GM21717 (cell line): Measurements from ENCODE around the gene APOBR.
"Not testable (repeated sequence)": the region's sequence is repeated elsewhere in the genome, so short reads cannot be mapped to it uniquely, and the experiment has no call there.

Experiments
- ATAC-seq: cut with Tn5 transposase; IDR thresholded peaks from one replicate; pipeline ENCODE4 v1.9.1; 2021; ENCODE audit warnings: mild to moderate bottlenecking, moderate library complexity; ENCODE audit not compliant: unreplicated experiment

Gene APOBR

DNA sequence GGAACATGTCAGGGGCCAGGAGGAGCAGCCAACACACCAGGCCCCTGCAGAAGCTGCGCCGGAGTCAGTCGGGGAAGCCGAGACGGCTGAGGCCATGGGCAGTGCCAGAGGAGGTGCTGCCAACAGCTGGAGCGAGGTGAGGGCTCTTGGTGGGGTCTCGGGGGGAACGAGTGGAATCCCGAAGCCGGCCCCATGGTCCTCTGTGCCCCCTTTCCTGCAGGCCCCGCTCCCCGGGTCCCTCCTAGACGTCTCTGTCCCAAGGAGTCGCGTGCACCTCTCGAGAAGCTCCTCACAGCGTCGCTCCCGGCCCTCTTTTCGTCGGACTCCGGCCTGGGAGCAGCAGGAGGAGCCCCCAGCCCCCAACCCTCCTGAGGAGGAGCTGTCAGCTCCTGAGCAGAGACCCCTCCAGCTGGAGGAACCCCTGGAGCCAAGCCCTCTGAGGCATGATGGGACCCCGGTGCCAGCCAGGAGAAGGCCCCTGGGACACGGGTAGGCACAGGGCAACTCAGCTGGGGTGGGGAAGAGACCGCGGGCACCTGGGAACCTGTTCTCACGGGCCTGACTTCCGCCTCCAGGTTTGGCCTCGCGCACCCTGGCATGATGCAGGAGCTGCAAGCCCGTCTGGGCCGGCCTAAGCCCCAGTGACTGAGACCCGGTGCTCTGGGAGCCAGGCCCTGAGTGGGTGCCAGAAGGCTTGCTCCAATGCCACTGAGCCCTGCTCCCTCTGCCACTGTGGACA is 3.6 kb downstream of the APOBR start:
- no peak for ATAC-seq

- no peak for ATAC-seq
Observed at GRCh38 chr16:28498666-28499381, 4.4 kb downstream of the APOBR start.

GRCh38 chr16:28499854-28500253 is 5.4 kb downstream of the APOBR start:
- no peak for ATAC-seq

GRCh38 chr16:28500476-28501180 is 6.2 kb downstream of the APOBR start:
- ATAC-seq, result not testable (repeated sequence)

DNA sequence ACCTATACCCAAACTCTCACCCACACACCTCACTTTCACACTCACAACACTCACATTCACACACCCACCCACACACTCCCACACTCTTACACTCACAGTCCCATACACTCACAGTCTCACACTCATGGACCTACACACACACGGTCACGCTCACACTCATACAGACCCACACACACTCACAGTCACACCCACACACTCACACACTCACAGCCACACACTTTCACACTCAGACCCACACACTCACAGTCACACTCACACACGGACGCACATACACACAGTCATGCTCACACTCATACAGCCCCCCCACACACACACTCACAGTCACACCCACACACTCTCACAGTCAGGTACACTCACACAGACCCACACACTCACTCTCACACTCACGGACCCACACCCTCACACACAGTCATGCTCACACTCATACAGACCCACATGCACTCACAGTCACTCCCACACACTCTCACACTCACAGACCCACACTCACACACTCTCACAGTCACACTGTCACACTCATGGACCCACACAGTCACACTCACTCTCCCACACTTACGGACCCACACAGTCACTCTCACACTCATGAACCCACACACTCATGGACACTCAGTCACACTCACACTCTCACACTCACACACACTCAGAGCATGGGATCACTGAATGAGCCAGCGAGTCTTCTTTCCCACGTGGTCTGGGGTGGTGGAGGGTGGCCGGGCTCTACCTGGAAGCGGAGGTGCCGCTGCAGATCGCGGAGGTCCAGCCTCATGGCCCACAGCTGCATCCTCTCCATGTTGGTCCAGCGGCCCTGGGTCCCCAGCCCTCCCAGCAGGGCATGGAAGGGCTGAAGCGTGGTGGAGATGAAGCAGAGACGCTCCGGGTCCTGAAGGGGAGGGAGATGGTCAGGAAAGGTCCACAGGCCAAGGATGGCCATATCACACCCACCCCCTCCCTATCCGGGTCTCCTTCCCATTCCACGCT is 7.1 kb downstream of the APOBR start:
- no peak for ATAC-seq

- no peak for ATAC-seq
Observed at GRCh38 chr16:28502290-28502689, 7.8 kb downstream of the APOBR start.

GRCh38 chr16:28503470-28504259 is 9.2 kb downstream of the APOBR start:
- ATAC-seq, result no peak

DNA sequence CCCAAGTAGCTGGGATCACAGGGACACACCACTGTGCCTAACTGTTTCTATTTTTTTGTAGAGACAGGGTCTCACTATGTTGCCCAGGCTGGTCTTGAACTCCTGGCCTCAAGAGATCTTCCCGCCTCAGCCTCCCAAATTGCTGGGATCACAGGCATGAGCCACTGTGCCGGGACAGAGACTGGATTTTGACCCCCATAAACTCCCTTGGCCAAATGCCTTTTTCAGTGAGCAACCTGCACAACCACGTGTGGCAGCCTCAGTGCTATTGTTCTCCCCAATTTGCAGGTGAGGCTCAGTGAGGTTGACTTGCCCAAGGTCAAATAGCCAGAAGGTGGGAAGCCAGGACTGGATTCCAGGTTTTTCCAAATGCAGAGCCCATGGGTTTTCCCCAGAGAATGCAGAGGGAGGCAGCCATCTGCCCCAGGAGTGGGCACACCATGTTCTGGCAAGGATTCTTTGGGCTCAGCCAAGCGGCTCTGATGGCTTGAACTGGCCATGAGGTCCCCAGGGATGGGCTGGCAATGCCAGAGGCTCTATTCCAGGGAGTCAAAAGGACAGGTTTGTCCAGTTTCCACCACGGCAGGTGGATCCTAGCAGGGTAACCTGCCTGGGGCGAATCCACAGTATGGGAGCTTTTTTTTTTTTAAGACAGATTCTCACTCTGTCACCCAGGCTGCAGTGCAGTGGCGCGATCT is 10.4 kb downstream of the APOBR start:
- ATAC-seq, result no peak

GRCh38 chr16:28505489-28506137 is 11.2 kb downstream of the APOBR start:
- no peak for ATAC-seq

- no peak for ATAC-seq
Observed at GRCh38 chr16:28511031-28511430, 16.6 kb downstream of the APOBR start.

GRCh38 chr16:28511801-28512789 is 17.7 kb downstream of the APOBR start:
- no peak for ATAC-seq

DNA sequence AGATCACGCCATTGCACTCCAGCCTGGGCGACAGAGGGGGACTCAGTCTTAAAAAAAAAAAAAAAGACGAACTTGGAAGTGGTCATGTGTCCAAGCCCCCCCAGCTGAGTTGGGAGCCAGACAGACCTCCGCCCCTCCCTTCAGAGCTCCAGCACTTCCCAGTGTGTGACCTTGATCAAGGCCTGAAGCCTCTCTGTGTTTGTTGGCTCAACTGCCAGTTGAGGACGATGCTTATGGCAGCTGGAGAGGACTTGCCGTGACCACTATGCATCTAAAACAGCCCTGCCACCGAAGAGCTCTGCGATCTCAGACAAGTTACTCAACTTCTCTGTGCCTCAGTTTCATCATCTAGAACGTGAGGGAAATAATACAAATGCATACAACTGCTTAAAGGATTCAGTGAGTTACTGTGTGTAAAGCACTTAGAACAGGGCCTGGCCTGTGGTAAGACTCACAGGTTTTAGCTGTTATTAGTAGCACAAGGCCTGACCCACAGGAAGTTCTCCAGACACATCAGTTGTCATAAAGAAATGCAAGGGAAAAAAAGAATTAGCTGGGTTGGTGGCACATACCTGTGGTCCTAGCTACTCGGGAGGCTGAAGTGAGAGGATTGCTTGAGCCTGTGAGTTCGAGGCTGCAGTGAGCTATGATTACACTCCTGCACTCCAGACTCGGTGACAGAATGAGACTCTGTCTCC is 19.2 kb downstream of the APOBR start:
- no peak for ATAC-seq

DNA sequence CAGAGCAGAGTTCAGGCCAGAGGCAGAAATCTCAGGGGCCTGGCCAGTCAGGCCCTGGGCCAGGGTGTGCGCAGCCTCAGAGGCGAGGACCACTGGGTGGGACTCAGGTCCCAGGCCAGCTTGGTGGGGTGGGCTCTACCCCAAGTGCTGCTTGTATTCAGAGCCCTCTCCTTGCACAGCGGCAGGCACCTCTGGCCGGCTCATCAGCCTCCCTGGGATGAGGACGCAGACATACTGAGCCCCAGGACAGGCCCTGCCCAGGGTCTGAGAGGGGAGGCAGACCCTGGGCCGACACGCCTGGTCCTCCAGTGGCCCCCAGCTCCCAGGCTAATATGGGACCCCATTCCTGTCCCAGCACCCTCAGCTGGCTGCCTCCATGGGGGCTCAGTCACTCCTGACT is 19.8 kb downstream of the APOBR start:
- no peak for ATAC-seq

- no peak for ATAC-seq
Observed at GRCh38 chr16:28520672-28521071, 26.2 kb downstream of the APOBR start.

DNA sequence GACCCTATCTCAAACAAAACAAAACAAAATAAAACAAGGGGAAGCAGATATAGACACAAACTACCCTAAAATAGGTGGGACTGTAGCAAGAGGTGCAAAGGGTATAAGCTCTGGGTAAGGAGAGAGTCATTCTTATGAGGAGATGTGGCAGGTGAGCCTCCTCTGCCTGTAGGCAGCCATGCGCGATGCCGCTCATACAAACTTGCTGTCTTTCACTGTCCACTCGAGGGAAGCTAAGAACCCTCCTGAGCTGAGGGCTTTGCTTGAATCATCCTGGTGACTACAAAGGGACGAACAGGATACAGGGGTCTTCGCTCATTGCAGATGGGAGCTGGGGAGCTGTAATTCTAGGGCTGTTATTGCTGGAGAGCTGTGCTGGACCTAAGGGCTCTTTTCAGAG is 27.0 kb downstream of the APOBR start:
- ATAC-seq, result no peak

DNA sequence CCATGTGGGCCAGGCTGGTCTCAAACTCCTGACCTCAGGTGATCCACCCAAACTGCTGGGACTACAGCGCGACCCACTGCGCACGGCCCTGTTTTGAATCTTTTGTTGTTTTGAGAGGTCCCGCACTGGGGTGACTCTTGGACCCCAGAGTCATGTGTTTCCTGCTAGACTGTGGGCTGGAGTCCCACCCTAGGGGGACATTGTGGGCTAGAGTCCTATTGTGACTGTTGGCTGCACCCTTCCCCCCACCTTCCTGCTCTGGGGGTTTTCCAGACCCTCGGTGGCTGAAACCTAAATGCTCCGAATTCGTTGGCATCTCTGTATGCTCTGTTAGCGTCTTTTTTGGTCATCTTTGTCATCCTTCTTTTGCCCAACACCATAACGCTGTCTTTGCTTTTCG is 28.3 kb downstream of the APOBR start:
- ATAC-seq, result no peak

- no peak for ATAC-seq
Observed at GRCh38 chr16:28524681-28525171, 30.3 kb downstream of the APOBR start.
